Smooth muscle cell (in vitro differentiated cells): Measurements from ENCODE around the gene IWS1. TPM values are rescaled to one million over a fixed set of nuclear protein-coding genes. Genes with fewer than 3 reads are reported as not detected.
"Not testable (repeated sequence)": the region's sequence is repeated elsewhere in the genome, so short reads cannot be mapped to it uniquely, and the experiment has no call there.

Experiments
- DNase-seq: peaks from one replicate; lab custom pipeline; 2025; ENCODE audit not compliant: unreplicated experiment; lab: John Stamatoyannopoulos, UW
- H2AFZ ChIP-seq: fragments of 200-600 bp; sonication (generic); 2 replicates; pipeline ENCODE4 v1.6.0; 2016; ENCODE audit warnings: antibody characterized with exemption, low read depth, mild to moderate bottlenecking
- H3F3A ChIP-seq: fragments of 200-600 bp; sonication (generic); 2 replicates; pipeline ENCODE4 v1.6.0; 2017; ENCODE audit warnings: antibody characterized with exemption, low read depth
- H3K27ac ChIP-seq: fragments of 200-600 bp; sonication (generic); 2 replicates; pipeline ENCODE4 v1.5.1; 2016; ENCODE audit warnings: low read depth, mild to moderate bottlenecking
- H3K27me3 ChIP-seq: fragments of 200-600 bp; sonication (generic); 2 replicates; pipeline ENCODE4 v1.6.1; 2016; ENCODE audit warnings: low read depth, mild to moderate bottlenecking
- H3K36me3 ChIP-seq: fragments of 200-600 bp; sonication (generic); 2 replicates; pipeline ENCODE4 v1.5.1; 2016; ENCODE audit warnings: low read depth
- H3K4me1 ChIP-seq: fragments of 200-600 bp; sonication (generic); 2 replicates; pipeline ENCODE4 v1.5.1; 2016; ENCODE audit warnings: low read depth
- H3K4me2 ChIP-seq: fragments of 200-600 bp; sonication (generic); 2 replicates; pipeline ENCODE4 v1.6.0; 2016; ENCODE audit warnings: mild to moderate bottlenecking
- H3K4me3 ChIP-seq: fragments of 200-600 bp; sonication (generic); 2 replicates; pipeline ENCODE4 v1.5.1; 2016; ENCODE audit warnings: mild to moderate bottlenecking
- H3K79me2 ChIP-seq: fragments of 200-600 bp; sonication (generic); 2 replicates; pipeline ENCODE4 v1.6.0; 2016; ENCODE audit warnings: low read depth, mild to moderate bottlenecking
- H3K9ac ChIP-seq: fragments of 200-600 bp; sonication (generic); 2 replicates; pipeline ENCODE4 v1.6.0; 2016; ENCODE audit warnings: low read depth
- H3K9me3 ChIP-seq: fragments of 200-600 bp; sonication (generic); replicated peaks from 2 replicates; pipeline ENCODE4 v1.5.1; 2016; ENCODE audit warnings: low read depth
- H4K20me1 ChIP-seq: fragments of 200-600 bp; sonication (generic); 2 replicates; pipeline ENCODE4 v1.6.0; 2016; ENCODE audit warnings: low read depth
- CTCF ChIP-seq: fragments of 200-600 bp; sonication (generic); IDR thresholded peaks from 2 replicates; pipeline ENCODE4 v1.5.1; 2017; ENCODE audit warnings: borderline replicate concordance, mild to moderate bottlenecking, antibody characterized with exemption; ENCODE audit not compliant: insufficient read depth, poor library complexity, severe bottlenecking
- WGBS: methylation state at CpG from one replicate; pipeline ENCODE4 v1.1.7; 2016; ENCODE audit warnings: low lambda C conversion rate; 5-methylcytosine and 5-hydroxymethylcytosine counted together
- polyA plus RNA-seq: library from polyadenylated mRNA; unstranded; fragments of >200 nt; fragmentation: Nextera tagmentation; extraction: Ambion mirVana; gene quantifications from 2 replicates; pipeline ENCODE4 v1.2.1, GENCODE V29; 2016
- total RNA-seq: library from RNA; depleted of rRNA; stranded (reverse); fragments of >200 nt; gene quantifications from 2 replicates; pipeline ENCODE4 v1.2.3, GENCODE V29; 2014

The IWS1 gene
- total and polyA plus RNA-seq, 2 experiments from 2014 or later, result 31.2 to 36.1 TPM

- no peak for TF ChIP-seq CTCF
- no peaks in the 10 kb centered on the region for H4K20me1 ChIP-seq
- H3K4me1 ChIP-seq, result peaks cover 6% of the 10 kb centered on the region
- H3K36me3 ChIP-seq, result no peaks in the 10 kb centered on the region
- H3K27ac ChIP-seq, result no peak overlapping the region
- no peak overlapping the region for H3K9ac ChIP-seq
- DNase-seq, result no peak
- H2AFZ ChIP-seq, result no peak overlapping the region
- H3K9me3 ChIP-seq, result no peaks in the 10 kb centered on the region
- H3K4me2 ChIP-seq, result no peak overlapping the region
- no peaks in the 10 kb centered on the region for H3K27me3 ChIP-seq
- WGBS, result 83% methylated on average over 19 of the region's 19 CpGs
- H3K79me2 ChIP-seq, result no peaks in the 10 kb centered on the region
- no peak overlapping the region for H3K4me3 ChIP-seq
- no peaks in the 10 kb centered on the region for H3F3A ChIP-seq
Observed at GRCh38 chr2:127454595-127455565, 71.4 kb downstream of the IWS1 start.

- Histone ChIP-seq H2AFZ (no peak overlapping the region), H3K4me1 (peaks cover 12% of the 10 kb centered on the region), H3K36me3 (no peaks in the 10 kb centered on the region), H4K20me1 (no peaks in the 10 kb centered on the region), H3F3A (no peaks in the 10 kb centered on the region), H3K9me3 (no peaks in the 10 kb centered on the region), H3K79me2 (no peaks in the 10 kb centered on the region), H3K27me3 (no peaks in the 10 kb centered on the region), H3K9ac (no peak overlapping the region), H3K4me3 (no peak overlapping the region), H3K27ac (no peak overlapping the region), H3K4me2 (no peak overlapping the region)
- WGBS, result 74% methylated on average over 8 of the region's 8 CpGs
- no peak for TF ChIP-seq CTCF
- DNase-seq, result no peak
Observed at GRCh38 chr2:127453392-127454171, 72.7 kb downstream of the IWS1 start.

- TF ChIP-seq CTCF, result no peak
- H3K9ac ChIP-seq, result no peak overlapping the region
- WGBS, result 94% methylated on average over 3 of the region's 3 CpGs
Observed at GRCh38 chr2:127453013-127453391, 73.3 kb downstream of the IWS1 start.

GRCh38 chr2:127452423-127452822 lies 73.9 kb downstream of the IWS1 start:
- H4K20me1 ChIP-seq, H3K9ac ChIP-seq, H3K27ac ChIP-seq, H3K4me3 ChIP-seq, H3K4me2 ChIP-seq, DNase-seq, H3F3A ChIP-seq, H3K27me3 ChIP-seq, H3K36me3 ChIP-seq, H3K9me3 ChIP-seq, H2AFZ ChIP-seq, H3K79me2 ChIP-seq: not testable (repeated sequence)
- peaks cover 12% of the 10 kb centered on the region for H3K4me1 ChIP-seq
- 95% methylated on average over 8 of the region's 8 CpGs for WGBS

More at GRCh38 chr2:127453013-127453391, 73.3 kb downstream of the IWS1 start:
- no peak overlapping the region for H2AFZ ChIP-seq
- H4K20me1 ChIP-seq, result no peaks in the 10 kb centered on the region
- H3K9me3 ChIP-seq, result no peaks in the 10 kb centered on the region
- no peak overlapping the region for H3K27ac ChIP-seq
- no peak for DNase-seq
- no peak overlapping the region for H3K4me3 ChIP-seq
- H3K4me1 ChIP-seq, result peaks cover 12% of the 10 kb centered on the region
- H3K4me2 ChIP-seq, result no peak overlapping the region
- H3F3A ChIP-seq, result no peaks in the 10 kb centered on the region
- no peaks in the 10 kb centered on the region for H3K79me2 ChIP-seq
- no peaks in the 10 kb centered on the region for H3K27me3 ChIP-seq
- no peaks in the 10 kb centered on the region for H3K36me3 ChIP-seq
